ENCODE measurements around the gene KANK4.

DNA sequence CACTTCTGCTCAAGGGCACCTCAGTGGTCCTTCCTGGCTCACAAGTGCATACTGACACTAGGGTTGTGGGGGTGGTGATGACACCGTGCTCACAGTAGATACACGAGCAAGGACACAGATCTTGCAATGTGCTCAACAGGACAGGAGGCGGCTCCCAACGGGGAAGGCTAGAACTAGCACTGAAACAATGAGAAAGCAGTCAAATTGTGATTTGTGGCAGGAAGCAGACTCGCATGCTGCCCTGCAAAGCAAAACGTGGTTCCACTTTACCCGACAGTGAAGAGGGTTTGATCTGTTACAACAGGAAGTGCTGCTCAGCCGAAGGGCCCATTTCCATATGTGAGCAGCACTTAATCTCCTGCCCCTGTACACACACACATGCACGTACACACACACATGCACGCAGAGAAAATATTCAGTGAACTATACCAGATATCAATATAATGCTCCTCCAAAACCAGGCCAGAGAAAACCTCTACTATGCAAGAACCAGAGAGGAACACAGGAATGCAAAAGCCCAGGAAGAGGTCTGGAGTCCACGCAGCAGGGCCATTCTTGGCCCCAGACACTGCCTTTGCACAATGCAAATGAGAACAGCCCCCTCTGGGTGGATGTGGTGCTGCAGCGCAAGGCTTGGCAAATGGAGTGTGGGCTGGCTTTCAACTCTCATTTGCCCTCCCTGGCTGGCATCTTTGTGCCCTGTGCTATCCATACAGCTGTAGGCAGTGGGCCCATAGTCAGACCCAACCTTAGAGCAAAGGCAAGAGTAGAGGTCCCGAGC, 47.1 kb downstream of the KANK4 start:
- no peak for TF ChIP-seq EZH2 (IDR thresholded peaks at IDR 0.05; ENCODE audit: low read depth)
- TF ChIP-seq, protein P1, sequence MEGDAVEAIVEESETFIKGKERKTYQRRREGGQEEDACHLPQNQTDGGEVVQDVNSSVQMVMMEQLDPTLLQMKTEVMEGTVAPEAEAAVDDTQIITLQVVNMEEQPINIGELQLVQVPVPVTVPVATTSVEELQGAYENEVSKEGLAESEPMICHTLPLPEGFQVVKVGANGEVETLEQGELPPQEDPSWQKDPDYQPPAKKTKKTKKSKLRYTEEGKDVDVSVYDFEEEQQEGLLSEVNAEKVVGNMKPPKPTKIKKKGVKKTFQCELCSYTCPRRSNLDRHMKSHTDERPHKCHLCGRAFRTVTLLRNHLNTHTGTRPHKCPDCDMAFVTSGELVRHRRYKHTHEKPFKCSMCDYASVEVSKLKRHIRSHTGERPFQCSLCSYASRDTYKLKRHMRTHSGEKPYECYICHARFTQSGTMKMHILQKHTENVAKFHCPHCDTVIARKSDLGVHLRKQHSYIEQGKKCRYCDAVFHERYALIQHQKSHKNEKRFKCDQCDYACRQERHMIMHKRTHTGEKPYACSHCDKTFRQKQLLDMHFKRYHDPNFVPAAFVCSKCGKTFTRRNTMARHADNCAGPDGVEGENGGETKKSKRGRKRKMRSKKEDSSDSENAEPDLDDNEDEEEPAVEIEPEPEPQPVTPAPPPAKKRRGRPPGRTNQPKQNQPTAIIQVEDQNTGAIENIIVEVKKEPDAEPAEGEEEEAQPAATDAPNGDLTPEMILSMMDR (conservative IDR thresholded peaks at IDR 0.05), result no peak
